OCI-LY7 (cell line): Measurements from ENCODE around the gene CD37. TPM values are rescaled to one million over a fixed set of nuclear protein-coding genes. Genes with fewer than 3 reads are reported as not detected.

Experiments used
- BruUV-seq: library from RNA; stranded (reverse); fragments of 400-500 nt; replicated peaks from 2 replicates; lab custom pipeline; 2021; lab: Mats Ljungman, UMichigan
- CTCF ChIA-PET: fragments of 300-600 bp; sonication (Branson Sonifier 250); formaldehyde crosslinking; loops from one replicate; lab custom pipeline; 2022; ENCODE audit warnings: antibody characterized with exemption; ENCODE audit not compliant: unreplicated experiment; lab: Charles Lee
- POLR2A ChIA-PET: fragments of 300-600 bp; sonication (Branson Sonifier 250); formaldehyde crosslinking; loops from one replicate; lab custom pipeline; 2022; ENCODE audit warnings: antibody characterized with exemption; lab: Charles Lee
- DNase-seq: peaks from one replicate; pipeline ENCODE4 v3.0.0-alpha.2; 2015; ENCODE audit warnings: low spot score
- H2AFZ ChIP-seq: fragments of 200-600 bp; sonication (generic), shearing (Covaris generic); 2 replicates; pipeline ENCODE4 v1.6.1; 2014; ENCODE audit warnings: mild to moderate bottlenecking, antibody characterized with exemption, low read length, moderate library complexity
- H3K27ac ChIP-seq: fragments of 200-600 bp; sonication (generic); 2 replicates; pipeline ENCODE4 v1.5.1; 2014; ENCODE audit warnings: mixed run types, low read depth, mild to moderate bottlenecking, moderate library complexity, low read length, inconsistent platforms; ENCODE audit not compliant: poor library complexity, severe bottlenecking
- H3K36me3 ChIP-seq: fragments of 200-600 bp; sonication (generic); 2 replicates; pipeline ENCODE4 v1.6.1; 2014; ENCODE audit warnings: mild to moderate bottlenecking, antibody characterized with exemption, low read length, moderate library complexity, mixed read lengths; ENCODE audit not compliant: insufficient read depth
- H3K4me1 ChIP-seq: fragments of 200-600 bp; sonication (generic); 2 replicates; pipeline ENCODE4 v1.5.1; 2014; ENCODE audit warnings: mild to moderate bottlenecking, low read length; ENCODE audit not compliant: insufficient read depth, poor library complexity, severe bottlenecking
- H3K4me2 ChIP-seq: fragments of 200-600 bp; sonication (generic); 2 replicates; pipeline ENCODE4 v1.6.1; 2014; ENCODE audit warnings: mild to moderate bottlenecking, low read length
- H3K4me3 ChIP-seq: fragments of 200-600 bp; sonication (generic); 2 replicates; pipeline ENCODE4 v1.5.1; 2014; ENCODE audit warnings: mild to moderate bottlenecking, low read depth, low read length; ENCODE audit not compliant: poor library complexity, severe bottlenecking
- H3K79me2 ChIP-seq: fragments of 200-600 bp; sonication (generic); 2 replicates; pipeline ENCODE4 v1.6.1; 2016; ENCODE audit warnings: low read depth, mild to moderate bottlenecking, low read length, moderate library complexity, mixed read lengths; ENCODE audit not compliant: insufficient read depth
- H3K9me2 ChIP-seq: fragments of 200-600 bp; sonication (generic); 2 replicates; pipeline ENCODE4 v1.6.1; 2016; ENCODE audit warnings: mild to moderate bottlenecking, low read length, mixed read lengths; ENCODE audit not compliant: insufficient read depth
- H3K9me3 ChIP-seq: fragments of 200-600 bp; sonication (generic); 2 replicates; pipeline ENCODE4 v1.6.1; 2014; ENCODE audit warnings: mild to moderate bottlenecking, mixed run types, low read length, mixed read lengths
- H4K20me1 ChIP-seq: fragments of 200-600 bp; sonication (generic); 2 replicates; pipeline ENCODE4 v1.6.1; 2014; ENCODE audit warnings: mild to moderate bottlenecking, antibody characterized with exemption, low read length, moderate library complexity, mixed read lengths; ENCODE audit not compliant: insufficient read depth
- CTCF ChIP-seq: fragments of 200-600 bp; sonication (generic); conservative IDR thresholded peaks from 2 replicates; pipeline ENCODE4 v1.5.1; 2014; ENCODE audit warnings: mild to moderate bottlenecking, antibody characterized with exemption, low read length, moderate library complexity, mixed read lengths
- EZH2phosphoT487 ChIP-seq: fragments of 200-600 bp; sonication (generic); IDR thresholded peaks from 2 replicates; pipeline ENCODE4 v1.6.1; 2018; ENCODE audit warnings: low read depth, borderline replicate concordance, mild to moderate bottlenecking, mixed run types, antibody characterized with exemption, low read length, moderate library complexity, mixed read lengths
- intact Hi-C: fragments of 100-400 bp; cut with micrococcal nuclease; formaldehyde crosslinking; loops from one replicate; pipeline ENCODE4 v1.10.0; 2022; ENCODE audit not compliant: unreplicated experiment
- total RNA-seq, 2 experiments: library from RNA; depleted of rRNA in 1 of 2; stranded (reverse); fragments of >200 nt in 1 of 2; shearing (Covaris generic) in 1 of 2; gene quantifications; 2 replicates each; pipeline ENCODE4 v1.2.3, GENCODE V29; 2014 to 2022

CD37 gene
- total RNA-seq, 2 experiments from 2014 or later, result 219 to 279 TPM

GRCh38 chr19:49290517-49290916 lies 44.7 kb upstream of the CD37 start:
- Histone ChIP-seq H3K9me3 (0 out of 2 replicates have a peak, but pooled peaks cover 7% of the 10 kb centered on the region), H3K4me3 (no peak overlapping the region), H2AFZ (no peak overlapping the region), H4K20me1 (no peaks in the 10 kb centered on the region), H3K9me2 (no peaks in the 10 kb centered on the region), H3K4me2 (no peak overlapping the region), H3K79me2 (no peaks in the 10 kb centered on the region), H3K27ac (no peak overlapping the region), H3K4me1 (no peaks in the 10 kb centered on the region), H3K36me3 (peaks cover 13% of the 10 kb centered on the region)
- BruUV-seq, result no TSS peak
- TF ChIP-seq CTCF (no peak), EZH2phosphoT487 (no peak)
- CTCF ChIA-PET, result no interaction called here
- POLR2A ChIA-PET, result no interaction called here
- no peak for DNase-seq
- intact Hi-C loops, result no loop called here

- Histone ChIP-seq H3K9me2 (no peaks in the 10 kb centered on the region), H3K27ac (no peak overlapping the region), H3K4me3 (no peak overlapping the region), H3K4me2 (no peak overlapping the region), H3K4me1 (no peaks in the 10 kb centered on the region), H3K9me3 (no peaks in the 10 kb centered on the region), H4K20me1 (no peaks in the 10 kb centered on the region), H2AFZ (no peak overlapping the region), H3K36me3 (peaks cover 11% of the 10 kb centered on the region), H3K79me2 (no peaks in the 10 kb centered on the region)
- POLR2A ChIA-PET, result interaction anchor here (0.6 kb wide), 1 partner anchor 167 kb away, joined by 3 read pairs; no protein-coding TSS in a partner anchor
- CTCF ChIA-PET, result no interaction called here
- intact Hi-C loops, result no loop called here
- TF ChIP-seq EZH2phosphoT487 (no peak), CTCF (no peak)
- BruUV-seq, result no TSS peak
- DNase-seq, result no peak
Observed at GRCh38 chr19:49294401-49294800, 40.8 kb upstream of the CD37 start.

GRCh38 chr19:49295208-49295880 lies 39.9 kb upstream of the CD37 start:
- Histone ChIP-seq H3K36me3 (peaks cover 4% of the 10 kb centered on the region; the same call in 1 of the 2 replicates), H3K4me2 (no peak overlapping the region), H3K4me3 (no peak overlapping the region), H3K9me2 (no peaks in the 10 kb centered on the region), H3K9me3 (no peaks in the 10 kb centered on the region), H3K4me1 (no peaks in the 10 kb centered on the region), H3K27ac (no peak overlapping the region), H3K79me2 (no peaks in the 10 kb centered on the region), H2AFZ (no peak overlapping the region), H4K20me1 (no peaks in the 10 kb centered on the region)
- TF ChIP-seq CTCF (no peak), EZH2phosphoT487 (no peak)
- intact Hi-C loops, result no loop called here
- CTCF ChIA-PET, result no interaction called here
- no TSS peak for BruUV-seq
- DNase-seq, result no peak
- POLR2A ChIA-PET, result interaction anchor here (1.1 kb wide), 1 partner anchor 53 kb away, joined by 3 read pairs; no protein-coding TSS in a partner anchor
